HUES6 (cell line): ENCODE measurements around the gene MLPH.

Experiments
- H3K27ac ChIP-seq: 2 replicates; pipeline ENCODE4 v1.7.0; 2013; ENCODE audit warnings: low read depth, mild to moderate bottlenecking, low read length, inconsistent platforms
- H3K27me3 ChIP-seq: 2 replicates; pipeline ENCODE4 v1.6.1; 2013; ENCODE audit warnings: low read length; ENCODE audit not compliant: control insufficient read depth, insufficient read depth
- H3K36me3 ChIP-seq: 2 replicates; pipeline ENCODE4 v1.6.1; 2013; ENCODE audit warnings: low read length; ENCODE audit not compliant: control insufficient read depth, insufficient read depth
- H3K4me1 ChIP-seq: 2 replicates; pipeline ENCODE4 v1.6.1; 2013; ENCODE audit warnings: low read length; ENCODE audit not compliant: control insufficient read depth, insufficient read depth
- H3K4me3 ChIP-seq: 2 replicates; pipeline ENCODE4 v1.5.1; 2013; ENCODE audit warnings: low read depth, low read length
- H3K9ac ChIP-seq: one replicate; pipeline ENCODE4 v1.6.1; 2013; ENCODE audit warnings: mild to moderate bottlenecking, low read length
- H3K9me3 ChIP-seq: 2 replicates; pipeline ENCODE4 v1.6.1; 2013; ENCODE audit warnings: low read depth, low read length; ENCODE audit not compliant: control insufficient read depth, insufficient read depth

The MLPH gene

GRCh38 chr2:237500681-237501424 lies 13.8 kb downstream of the MLPH start:
- Histone ChIP-seq H3K4me3 (no peak overlapping the region), H3K27me3 (no peaks in the 10 kb centered on the region), H3K9me3 (0 out of 2 replicates have a peak, but pooled peaks cover 3% of the 10 kb centered on the region), H3K4me1 (peaks cover 35% of the 10 kb centered on the region), H3K27ac (no peak overlapping the region), H3K9ac (peak overlapping the region; percentile 8), H3K36me3 (no peaks in the 10 kb centered on the region)

DNA sequence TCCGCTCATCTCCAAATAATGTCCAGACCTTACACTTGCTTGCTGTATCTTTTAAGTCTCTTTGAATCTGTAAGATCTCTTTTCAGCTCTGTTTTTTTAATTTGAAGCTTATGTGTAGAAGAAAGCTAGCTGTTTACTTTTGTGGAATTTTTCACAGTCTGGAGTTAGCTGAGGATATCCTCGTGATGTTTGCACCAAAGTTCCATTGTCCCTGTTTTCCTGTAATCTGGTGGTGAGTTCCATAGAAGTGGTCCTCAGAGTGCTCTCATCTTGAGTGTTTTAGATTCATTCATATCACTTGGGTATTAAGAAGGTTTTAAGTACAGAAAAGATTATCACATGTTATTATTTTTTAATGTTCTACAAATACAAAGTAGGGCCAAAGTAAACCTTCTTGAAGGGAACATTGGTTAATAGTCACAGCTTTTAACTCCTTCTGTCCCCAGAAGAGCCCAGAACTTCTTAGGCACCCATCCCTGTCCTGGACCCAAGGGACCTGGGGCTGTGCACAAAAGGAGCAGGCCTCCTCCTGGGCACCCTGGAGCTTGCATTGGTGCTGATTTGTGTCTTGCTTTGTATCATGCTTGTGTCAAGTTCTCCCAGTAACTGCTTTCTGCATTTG lies 15.0 kb downstream of the MLPH start:
- peaks cover 6% of the 10 kb centered on the region; the same call in 1 of the 2 replicates for H3K9me3 ChIP-seq
- H3K27ac ChIP-seq, result no peak overlapping the region
- H3K4me1 ChIP-seq, result peaks cover 25% of the 10 kb centered on the region

GRCh38 chr2:237503201-237503600 lies 16.1 kb downstream of the MLPH start:
- no peak overlapping the region for H3K27ac ChIP-seq
- no peaks in the 10 kb centered on the region for H3K36me3 ChIP-seq
- H3K4me1 ChIP-seq, result peaks cover 18% of the 10 kb centered on the region
- H3K9ac ChIP-seq, result no peak overlapping the region
- H3K9me3 ChIP-seq, result peaks cover 6% of the 10 kb centered on the region; the same call in 1 of the 2 replicates
- no peak overlapping the region for H3K4me3 ChIP-seq
- H3K27me3 ChIP-seq, result no peaks in the 10 kb centered on the region

More for the DNA sequence above, 15.0 kb downstream of the MLPH start:
- Histone ChIP-seq H3K27me3 (no peaks in the 10 kb centered on the region), H3K4me3 (no peak overlapping the region), H3K9ac (no peak overlapping the region), H3K36me3 (no peaks in the 10 kb centered on the region)

DNA sequence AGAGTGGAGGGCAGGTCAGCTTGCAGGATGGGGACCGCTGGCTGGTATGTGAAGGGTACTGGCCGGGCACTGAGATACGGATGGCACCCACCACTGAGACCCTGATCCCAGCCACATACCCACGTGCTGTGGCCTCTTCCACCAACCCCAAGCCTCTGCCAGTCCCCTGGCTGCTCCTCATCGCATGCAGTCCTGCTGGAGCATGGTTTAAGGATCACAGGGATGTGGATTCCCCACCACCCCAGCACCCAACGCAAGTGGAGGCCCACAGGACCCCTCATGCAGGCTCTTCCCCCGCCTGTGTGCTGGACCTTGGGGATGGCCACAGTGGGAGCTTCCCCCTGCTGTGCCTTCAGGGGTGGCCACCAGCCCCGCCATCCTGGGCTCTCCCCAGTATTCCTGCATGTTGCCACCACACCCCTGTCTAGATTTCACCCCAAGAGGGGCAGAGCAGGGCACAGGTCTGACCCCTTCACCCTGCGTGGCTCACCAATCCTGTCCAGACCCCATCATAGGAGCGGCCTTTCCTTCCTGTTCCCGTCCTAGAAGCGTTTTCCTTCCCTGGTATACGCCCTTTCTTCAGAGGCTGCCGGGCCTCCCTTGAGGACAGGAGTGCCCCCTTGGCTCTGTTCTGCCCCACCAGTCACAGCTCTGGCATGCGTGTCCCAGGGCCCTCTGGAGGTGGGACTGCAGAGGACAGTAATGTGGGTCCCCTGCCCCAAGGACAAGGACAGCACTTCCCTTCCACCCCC lies 18.3 kb downstream of the MLPH start:
- Histone ChIP-seq H3K27ac (no peak overlapping the region), H3K4me1 (peaks cover 15% of the 10 kb centered on the region), H3K9ac (no peak overlapping the region), H3K36me3 (no peaks in the 10 kb centered on the region), H3K27me3 (no peaks in the 10 kb centered on the region), H3K4me3 (no peak overlapping the region), H3K9me3 (peaks cover 6% of the 10 kb centered on the region; the same call in 1 of the 2 replicates)

- Histone ChIP-seq H3K27me3 (no peaks in the 10 kb centered on the region), H3K27ac (no peak overlapping the region), H3K9me3 (peaks cover 6% of the 10 kb centered on the region; the same call in 1 of the 2 replicates), H3K4me1 (no peaks in the 10 kb centered on the region), H3K9ac (no peak overlapping the region), H3K36me3 (no peaks in the 10 kb centered on the region), H3K4me3 (no peak overlapping the region)
These were observed 20.5 kb downstream of the MLPH start for GRCh38 chr2:237507512-237507911.

- no peaks in the 10 kb centered on the region for H3K27me3 ChIP-seq
- no peak overlapping the region for H3K27ac ChIP-seq
- H3K36me3 ChIP-seq, result no peaks in the 10 kb centered on the region
- peaks cover 6% of the 10 kb centered on the region; the same call in 1 of the 2 replicates for H3K9me3 ChIP-seq
- H3K4me1 ChIP-seq, result peaks cover 5% of the 10 kb centered on the region; the same call in 1 of the 2 replicates
- no peak overlapping the region for H3K9ac ChIP-seq
- no peak overlapping the region for H3K4me3 ChIP-seq
These were observed 21.3 kb downstream of the MLPH start for GRCh38 chr2:237508361-237508760.

DNA sequence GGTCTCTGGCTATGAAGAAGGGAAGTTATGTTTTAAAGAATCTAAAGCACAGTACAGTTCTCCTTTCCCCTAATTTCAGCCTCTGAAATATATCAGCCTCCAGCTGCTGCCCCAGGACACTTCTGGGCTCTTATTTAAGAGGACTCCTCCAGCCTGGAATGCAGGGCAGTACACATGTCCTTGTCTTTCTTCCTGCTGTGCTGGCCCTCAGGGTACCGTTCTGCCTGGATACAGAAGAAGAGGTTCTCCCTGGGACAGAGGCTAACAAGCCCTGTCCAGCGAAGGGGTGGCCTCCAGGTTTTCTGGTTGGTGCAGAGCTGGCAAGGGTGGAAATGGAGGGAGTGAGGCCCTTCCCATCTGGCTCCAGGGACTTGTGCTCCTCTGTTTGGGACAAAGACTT lies 22.1 kb downstream of the MLPH start:
- peaks cover 6% of the 10 kb centered on the region; the same call in 1 of the 2 replicates for H3K9me3 ChIP-seq
- H3K27ac ChIP-seq, result no peak overlapping the region
- no peak overlapping the region for H3K9ac ChIP-seq
- peaks cover 5% of the 10 kb centered on the region; the same call in 1 of the 2 replicates for H3K4me1 ChIP-seq
- no peaks in the 10 kb centered on the region for H3K36me3 ChIP-seq
- H3K27me3 ChIP-seq, result no peaks in the 10 kb centered on the region
- no peak overlapping the region for H3K4me3 ChIP-seq

DNA sequence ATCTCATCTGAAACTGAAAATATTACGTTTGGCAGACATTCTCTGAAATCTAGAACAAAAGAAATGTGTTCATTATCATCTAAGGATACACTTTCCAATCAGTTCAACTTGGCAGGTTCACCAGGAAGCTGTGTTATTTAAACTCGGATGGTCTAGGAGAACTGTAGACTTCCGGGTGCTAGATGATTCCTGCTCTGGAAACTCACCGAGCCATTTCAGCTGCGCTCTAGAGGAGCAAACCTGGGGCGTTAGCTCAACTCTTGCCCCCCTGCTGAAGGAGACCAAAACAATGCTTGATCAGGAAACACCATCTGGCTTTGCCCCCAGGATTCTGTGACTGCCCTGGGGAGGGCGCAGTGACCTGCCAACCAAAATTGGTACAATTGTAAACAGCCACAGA lies 22.9 kb downstream of the MLPH start:
- Histone ChIP-seq H3K27me3 (no peaks in the 10 kb centered on the region), H3K4me3 (no peak overlapping the region), H3K4me1 (peaks cover 5% of the 10 kb centered on the region; the same call in 1 of the 2 replicates), H3K36me3 (no peaks in the 10 kb centered on the region), H3K9me3 (peaks cover 6% of the 10 kb centered on the region; the same call in 1 of the 2 replicates), H3K27ac (no peak overlapping the region), H3K9ac (no peak overlapping the region)

DNA sequence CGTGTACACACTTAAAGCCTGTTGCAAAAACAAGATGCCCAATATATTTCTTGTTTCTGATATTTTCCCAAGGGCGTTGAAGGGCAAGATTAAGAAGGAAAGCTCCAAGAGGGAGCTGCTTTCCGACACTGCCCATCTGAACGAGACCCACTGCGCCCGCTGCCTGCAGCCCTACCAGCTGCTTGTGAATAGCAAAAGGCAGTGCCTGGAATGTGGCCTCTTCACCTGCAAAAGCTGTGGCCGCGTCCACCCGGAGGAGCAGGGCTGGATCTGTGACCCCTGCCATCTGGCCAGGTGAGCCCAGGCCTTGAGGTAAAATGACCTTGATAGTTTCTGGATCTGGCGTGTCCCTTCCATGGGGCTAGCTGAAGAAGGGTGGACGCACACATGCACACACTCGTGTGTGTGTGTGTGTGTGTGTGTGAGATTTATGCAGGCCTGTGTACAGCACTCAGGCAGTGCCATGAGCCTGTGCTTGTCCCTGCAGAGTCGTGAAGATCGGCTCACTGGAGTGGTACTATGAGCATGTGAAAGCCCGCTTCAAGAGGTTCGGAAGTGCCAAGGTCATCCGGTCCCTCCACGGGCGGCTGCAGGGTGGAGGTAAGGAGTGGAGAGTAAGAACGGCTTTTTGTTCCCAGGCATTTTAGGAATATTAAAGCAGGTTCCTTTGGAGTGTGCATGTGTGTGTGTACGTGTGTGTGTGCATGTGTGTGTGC lies 23.6 kb downstream of the MLPH start:
- Histone ChIP-seq H3K36me3 (no peaks in the 10 kb centered on the region), H3K4me1 (peaks cover 5% of the 10 kb centered on the region; the same call in 1 of the 2 replicates), H3K27ac (no peak overlapping the region), H3K9ac (no peak overlapping the region), H3K27me3 (no peaks in the 10 kb centered on the region), H3K4me3 (no peak overlapping the region), H3K9me3 (peaks cover 4% of the 10 kb centered on the region; the same call in 1 of the 2 replicates)

DNA sequence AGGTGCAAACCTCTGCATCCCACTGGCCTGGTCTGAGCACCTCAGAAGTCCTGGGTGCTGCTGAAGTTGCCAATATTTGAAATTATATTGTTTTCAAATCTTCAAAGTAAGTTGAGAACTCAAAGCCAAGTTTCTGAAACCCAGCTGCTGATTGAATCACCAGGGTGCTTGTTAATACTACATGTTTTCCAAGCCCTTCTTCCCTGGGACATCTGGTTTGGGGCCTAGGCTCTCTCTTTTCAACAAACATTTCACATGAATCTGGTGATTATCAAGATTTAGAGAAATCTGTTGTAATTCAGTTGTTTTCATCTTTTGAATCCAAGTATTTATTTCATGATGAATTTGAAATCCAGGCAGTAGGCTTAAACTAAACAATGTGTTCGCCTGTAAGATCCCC lies 24.4 kb downstream of the MLPH start:
- Histone ChIP-seq H3K27ac (no peak overlapping the region), H3K9me3 (no peaks in the 10 kb centered on the region), H3K27me3 (no peaks in the 10 kb centered on the region), H3K9ac (no peak overlapping the region), H3K4me3 (no peak overlapping the region), H3K4me1 (peaks cover 5% of the 10 kb centered on the region; the same call in 1 of the 2 replicates), H3K36me3 (no peaks in the 10 kb centered on the region)
